GM12872 (cell line): ENCODE data around the gene CACNA2D1.

Experiments
- TF ChIP-seq, protein P1 (sequence below): IDR thresholded peaks from 3 replicates; pipeline ENCODE4 v1.5.1; 2011; ENCODE audit warnings: low read depth, mild to moderate bottlenecking, low read length, moderate library complexity; ENCODE audit not compliant: insufficient read depth

CACNA2D1 gene

DNA sequence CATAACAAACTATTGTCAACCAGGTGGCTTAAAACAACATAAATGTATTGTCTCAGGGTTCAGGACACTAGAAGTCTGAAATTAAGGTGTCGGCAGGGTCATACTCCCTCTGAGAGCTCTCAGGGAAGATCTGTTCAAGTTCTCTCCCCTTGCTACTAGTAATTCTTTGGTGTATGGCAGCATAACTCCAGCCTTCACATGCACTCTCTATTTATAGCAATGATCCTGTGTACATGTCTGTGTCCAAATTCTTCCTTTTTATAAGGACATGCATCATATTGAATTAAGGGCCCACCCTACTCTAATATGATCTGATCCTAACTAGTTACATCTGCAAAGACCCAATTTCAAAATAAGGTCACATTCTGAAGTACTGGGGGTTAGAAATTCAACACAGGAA, 27.2 kb downstream of the CACNA2D1 start:
- TF ChIP-seq, protein P1, sequence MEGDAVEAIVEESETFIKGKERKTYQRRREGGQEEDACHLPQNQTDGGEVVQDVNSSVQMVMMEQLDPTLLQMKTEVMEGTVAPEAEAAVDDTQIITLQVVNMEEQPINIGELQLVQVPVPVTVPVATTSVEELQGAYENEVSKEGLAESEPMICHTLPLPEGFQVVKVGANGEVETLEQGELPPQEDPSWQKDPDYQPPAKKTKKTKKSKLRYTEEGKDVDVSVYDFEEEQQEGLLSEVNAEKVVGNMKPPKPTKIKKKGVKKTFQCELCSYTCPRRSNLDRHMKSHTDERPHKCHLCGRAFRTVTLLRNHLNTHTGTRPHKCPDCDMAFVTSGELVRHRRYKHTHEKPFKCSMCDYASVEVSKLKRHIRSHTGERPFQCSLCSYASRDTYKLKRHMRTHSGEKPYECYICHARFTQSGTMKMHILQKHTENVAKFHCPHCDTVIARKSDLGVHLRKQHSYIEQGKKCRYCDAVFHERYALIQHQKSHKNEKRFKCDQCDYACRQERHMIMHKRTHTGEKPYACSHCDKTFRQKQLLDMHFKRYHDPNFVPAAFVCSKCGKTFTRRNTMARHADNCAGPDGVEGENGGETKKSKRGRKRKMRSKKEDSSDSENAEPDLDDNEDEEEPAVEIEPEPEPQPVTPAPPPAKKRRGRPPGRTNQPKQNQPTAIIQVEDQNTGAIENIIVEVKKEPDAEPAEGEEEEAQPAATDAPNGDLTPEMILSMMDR, result no peak

DNA sequence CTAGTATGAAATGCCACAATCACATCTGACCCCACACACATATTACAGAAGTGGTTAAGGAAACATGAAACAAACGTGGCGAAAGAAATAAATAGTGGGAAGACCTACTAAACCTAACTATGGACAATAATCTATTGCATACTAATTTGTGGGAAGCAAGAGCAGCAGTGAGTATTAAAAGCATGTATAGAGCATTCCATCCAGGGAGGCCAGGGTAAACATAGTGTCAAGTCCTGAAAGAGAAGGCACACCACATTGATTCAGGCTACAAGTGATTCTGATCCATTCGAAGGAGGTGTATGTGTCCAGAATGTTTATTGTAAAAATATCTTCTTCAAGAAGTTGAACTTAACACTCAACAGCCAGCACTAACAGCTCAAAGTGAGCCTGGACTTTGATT, 29.2 kb downstream of the CACNA2D1 start:
- TF ChIP-seq, protein P1, result no peak

DNA sequence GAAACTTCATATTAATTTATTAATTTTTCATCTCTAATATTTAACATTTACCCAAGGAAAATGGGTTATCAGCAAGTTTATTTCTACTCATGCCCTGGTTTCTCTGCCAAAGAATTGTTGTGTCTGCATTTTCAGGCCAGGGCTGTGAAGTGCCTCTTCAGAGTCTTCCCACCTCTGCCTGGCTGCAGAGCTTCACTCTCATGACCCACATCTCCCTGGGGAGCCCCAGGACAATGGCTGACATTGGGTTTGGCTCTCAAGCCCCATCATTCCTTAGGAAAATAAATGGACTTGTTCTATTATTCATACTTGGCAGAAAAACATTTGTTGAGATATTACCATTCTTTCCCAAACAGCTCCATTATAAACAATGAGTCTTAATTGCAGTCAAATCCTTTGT, 30.3 kb downstream of the CACNA2D1 start:
- TF ChIP-seq, protein P1, result no peak

DNA sequence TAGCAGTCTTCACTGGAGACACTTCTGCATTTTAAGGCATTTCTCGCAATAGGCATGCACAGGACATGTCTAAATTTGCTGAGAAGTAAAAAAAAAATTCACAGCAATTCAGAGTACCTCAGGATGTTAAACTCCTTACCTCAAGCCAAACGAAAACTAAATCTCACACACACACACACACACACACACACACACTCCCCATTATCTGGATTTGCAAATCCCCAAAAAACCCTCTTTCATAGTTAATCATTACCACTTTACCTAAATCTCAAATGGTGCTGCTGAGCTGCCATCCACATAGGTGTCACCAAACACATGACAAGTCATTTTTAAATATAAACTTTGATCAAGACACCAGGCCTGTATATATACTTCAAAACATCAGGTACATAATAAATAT, 31.8 kb downstream of the CACNA2D1 start:
- TF ChIP-seq, protein P1, result no peak

DNA sequence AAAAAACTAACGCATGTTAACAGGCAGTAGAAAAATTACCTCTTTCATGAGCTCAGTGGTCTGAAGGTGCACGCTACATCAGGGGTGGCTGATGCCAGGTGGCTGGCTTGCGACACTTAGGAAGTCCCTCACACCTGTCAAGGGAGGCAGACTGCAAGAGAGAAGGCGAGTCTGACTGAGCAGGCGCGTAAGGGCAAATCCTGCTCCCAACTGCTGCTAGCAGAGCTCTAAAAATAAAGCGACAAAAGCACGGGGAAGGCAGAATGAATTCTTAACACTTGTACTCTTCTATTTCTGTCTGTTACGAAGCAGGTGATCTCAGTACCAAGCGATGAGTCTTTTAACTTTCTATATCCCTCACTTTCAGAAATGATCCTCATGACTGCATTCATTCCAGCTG, 33.1 kb downstream of the CACNA2D1 start:
- TF ChIP-seq, protein P1, result no peak

DNA sequence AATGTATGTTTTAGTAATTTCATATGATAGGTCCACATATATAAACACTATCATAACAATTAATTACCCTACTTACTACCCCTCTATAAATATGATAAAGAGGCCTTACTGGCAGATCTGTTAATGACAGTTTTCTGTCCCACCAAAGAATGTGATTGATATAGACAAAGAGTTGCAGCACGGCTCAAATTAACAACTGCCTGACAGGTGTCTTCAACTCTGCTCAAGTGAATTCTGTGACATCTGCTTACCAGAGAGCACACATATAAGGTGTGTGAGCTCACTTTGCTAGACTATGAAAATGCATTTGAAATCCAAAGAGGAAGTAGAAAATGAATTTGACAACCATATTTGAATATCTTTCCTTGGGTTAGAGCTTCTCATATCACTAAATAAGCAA, 36.6 kb downstream of the CACNA2D1 start:
- TF ChIP-seq, protein P1, result no peak

DNA sequence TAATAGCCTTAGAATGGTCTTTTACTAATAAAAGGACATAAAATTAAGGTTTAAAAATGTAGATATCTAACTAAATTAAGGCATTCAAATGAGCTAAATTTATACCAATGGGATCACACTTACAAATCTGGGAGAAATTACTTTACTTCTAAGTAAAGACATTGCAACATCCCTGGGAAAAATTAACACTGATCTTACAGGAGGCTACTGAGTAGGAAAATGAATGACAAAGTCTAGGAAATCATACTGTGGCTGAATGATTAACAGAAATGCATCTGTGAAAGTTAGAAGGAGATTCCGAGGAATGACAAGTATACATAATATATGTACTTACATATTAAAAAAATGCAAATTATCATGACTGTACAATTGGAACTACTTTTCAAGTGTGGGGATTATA, 38.3 kb downstream of the CACNA2D1 start:
- TF ChIP-seq, protein P1, result no peak

DNA sequence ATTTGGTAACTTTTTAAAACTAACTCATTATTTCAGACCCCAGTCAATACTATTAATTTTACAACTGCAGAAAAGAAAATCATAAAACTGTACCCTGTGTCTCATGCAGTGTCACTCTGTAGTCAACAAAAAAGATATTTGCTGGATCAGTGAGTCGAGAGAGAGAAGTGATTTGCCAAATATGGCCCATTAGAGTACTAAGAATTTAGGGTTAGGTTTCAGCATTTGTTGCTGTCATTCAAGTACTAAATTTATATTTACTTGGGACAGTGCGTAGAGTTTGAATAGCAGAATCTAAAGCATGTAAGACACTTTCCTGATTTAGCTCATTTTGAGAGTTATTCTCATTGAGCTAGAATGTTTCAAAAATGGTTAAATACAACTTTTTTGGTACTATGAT, 38.9 kb downstream of the CACNA2D1 start:
- TF ChIP-seq, protein P1, result no peak
